Transverse colon (tissue), 4 donors: ENCODE measurements around the gene MYL4. TPM values are rescaled to one million over a fixed set of nuclear protein-coding genes. Genes with fewer than 3 reads are reported as not detected.

ENCODE experiments used
- DNase-seq: peaks from one replicate; pipeline ENCODE4 v3.0.0-alpha.2; 2019
- H3K27ac ChIP-seq, 4 donors: fragments of 200-600 bp; sonication (generic); 2 replicates each; pipeline ENCODE4 v1.5.1; 2016 to 2018; ENCODE audit warnings: inconsistent platforms in 4 of 4
- H3K27me3 ChIP-seq: fragments of 200-600 bp; sonication (generic); 2 replicates; pipeline ENCODE4 v1.5.1; 2017; ENCODE audit warnings: inconsistent platforms
- H3K36me3 ChIP-seq, 4 donors: fragments of 200-600 bp; sonication (generic); 2 replicates each; pipeline ENCODE4 v1.5.1; 2017 to 2019; ENCODE audit warnings: inconsistent platforms in 4 of 4
- H3K4me1 ChIP-seq, 4 donors: fragments of 200-600 bp; sonication (generic); 2 replicates each; pipeline ENCODE4 v1.5.1; 2017 to 2020; ENCODE audit warnings: inconsistent platforms in 4 of 4
- H3K4me3 ChIP-seq, 4 donors: fragments of 200-600 bp; sonication (generic); 1 replicate in 1 of 4; 2 replicates in 3 of 4; pipeline versions ENCODE4 v1.5.1 to v1.6.1; 2017 to 2019; ENCODE audit warnings: inconsistent platforms in 4 of 4
- H3K9me3 ChIP-seq, 2 donors: fragments of 200-600 bp; sonication (generic); 2 replicates each; pipeline ENCODE4 v1.5.1; 2017 to 2019; ENCODE audit warnings: inconsistent platforms in 2 of 2
- EP300 ChIP-seq: sonication (generic); formaldehyde crosslinking; IDR thresholded peaks from one replicate; pipeline ENCODE4 v1.6.1; 2017; ENCODE audit warnings: antibody characterized with exemption, low read depth
- POLR2A ChIP-seq: fragments of 450-650 bp; IDR thresholded peaks from one replicate; pipeline ENCODE4 v1.6.1; 2016; ENCODE audit warnings: antibody characterized with exemption, mild to moderate bottlenecking, moderate library complexity
- POLR2AphosphoS5 ChIP-seq, 3 donors: sonication (generic); formaldehyde crosslinking; IDR thresholded peaks; one replicate each; pipeline ENCODE4 v1.6.1; 2016; ENCODE audit warnings: antibody characterized with exemption in 3 of 3
- WGBS, 2 donors: methylation state at CpG; one replicate each; pipeline ENCODE4 v1.1.5; 2018; ENCODE audit warnings: low coverage in 1 of 2; 5-methylcytosine and 5-hydroxymethylcytosine counted together
- in situ Hi-C, 4 donors: fragments of 200-750 bp; cut with MboI; loops; one replicate each; pipeline versions ENCODE4 v1.15.0 to v1.15.1; 2017; ENCODE audit warnings: low sequenced_read_pairs in 3 of 4, low pct_ligation_motif_present in 1 of 4, low pct_unique_long_range_greater_than_20kb in 1 of 4
- intact Hi-C: fragments of 100-400 bp; cut with DNase I; formaldehyde crosslinking; loops from one replicate; pipeline ENCODE4 v1.15.1; 2023; ENCODE audit warnings: low total_unique reads
- total RNA-seq, 4 donors: library from RNA; depleted of rRNA; stranded (reverse); fragments of >200 nt; gene quantifications; one replicate each; pipeline ENCODE4 v1.1.0, GENCODE V29; 2016
- TF ChIP-seq, protein P1 (sequence below), 5 experiments: fragments of 200-600 bp in 3 of 5; fragments of 450-650 bp in 2 of 5; sonication (generic) in 3 of 5; IDR thresholded peaks; 1 replicate in 2 of 5; 2 replicates in 3 of 5; pipeline ENCODE4 v1.5.1; 2016 to 2017; ENCODE audit warnings: antibody characterized with exemption in 5 of 5, inconsistent platforms in 3 of 5, mild to moderate bottlenecking in 2 of 5, moderate library complexity in 1 of 5

The MYL4 gene
- total RNA-seq, 4 donors from 2014 or later = not detected

DNA sequence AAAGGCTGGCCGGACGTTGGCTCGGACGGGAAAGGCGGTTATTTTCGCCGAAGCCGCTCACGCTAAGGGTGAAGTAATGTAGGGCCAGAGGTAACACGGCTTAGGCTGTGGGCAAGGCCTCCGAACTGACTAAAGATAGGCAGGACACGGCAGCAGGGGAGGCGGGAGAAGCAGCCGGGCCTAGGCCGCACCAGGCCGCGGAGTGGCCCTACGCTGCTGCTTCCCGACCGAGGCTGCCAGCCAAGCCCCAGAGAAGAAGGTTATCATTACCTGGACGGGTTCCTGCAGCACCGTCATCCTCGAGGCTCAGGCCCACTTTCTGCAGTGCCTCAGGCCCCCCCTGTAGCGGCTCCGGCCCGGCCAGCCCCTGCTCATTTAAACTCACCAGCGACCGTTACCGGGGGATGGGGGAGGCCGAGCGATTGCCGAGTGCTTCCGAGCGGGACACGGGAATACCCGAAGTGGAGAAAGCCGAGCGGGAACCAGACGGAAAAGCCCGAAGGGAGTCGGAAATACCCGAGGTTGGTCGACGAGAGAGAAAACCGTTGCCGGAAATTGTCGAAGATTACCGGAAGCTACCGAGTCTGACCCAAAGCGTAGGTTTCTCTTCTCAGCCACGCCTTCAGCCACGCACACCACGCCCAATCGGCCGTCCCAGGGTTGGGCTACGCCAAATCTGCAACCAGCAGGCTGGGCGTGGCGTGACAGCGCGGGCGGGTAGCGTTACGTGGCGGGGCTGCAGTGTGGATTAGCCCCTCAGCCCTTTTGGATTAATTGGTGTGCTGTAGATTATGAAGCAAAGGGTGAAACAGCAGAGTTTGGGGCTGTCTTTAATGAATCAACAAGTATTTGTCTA lies 20.0 kb upstream of the MYL4 start, which contains the start of gene CDC27:
CDC27 (minus strand) TSS at position 420 of the 856 bp plus-strand sequence; CDS start at position 297, 123 bp downstream.
- Histone ChIP-seq H3K27me3 (no peaks in the 10 kb centered on the region), H3K27ac (peak within 1 kb of the TSS; percentile 90 to 98 (median 95)), H3K4me1 (peaks cover 8 to 38% (median 33%) of the 10 kb centered on the region in 4 donors), H3K36me3 (no peaks in the 10 kb centered on the region), H3K4me3 (peak within 1 kb of the TSS; percentile 65 to 85 (median 66)), H3K9me3 (no peaks in the 10 kb centered on the region)
- DNase-seq = peak; percentile 100
- in situ Hi-C loops = no loop called here
- TF ChIP-seq POLR2AphosphoS5 (IDR thresholded peaks at IDR 0.05) = peak; percentile 38 to 68 (median 47)
- peak; percentile 64 for TF ChIP-seq POLR2A
- TF ChIP-seq EP300 = no peak
- TF ChIP-seq, protein P1, sequence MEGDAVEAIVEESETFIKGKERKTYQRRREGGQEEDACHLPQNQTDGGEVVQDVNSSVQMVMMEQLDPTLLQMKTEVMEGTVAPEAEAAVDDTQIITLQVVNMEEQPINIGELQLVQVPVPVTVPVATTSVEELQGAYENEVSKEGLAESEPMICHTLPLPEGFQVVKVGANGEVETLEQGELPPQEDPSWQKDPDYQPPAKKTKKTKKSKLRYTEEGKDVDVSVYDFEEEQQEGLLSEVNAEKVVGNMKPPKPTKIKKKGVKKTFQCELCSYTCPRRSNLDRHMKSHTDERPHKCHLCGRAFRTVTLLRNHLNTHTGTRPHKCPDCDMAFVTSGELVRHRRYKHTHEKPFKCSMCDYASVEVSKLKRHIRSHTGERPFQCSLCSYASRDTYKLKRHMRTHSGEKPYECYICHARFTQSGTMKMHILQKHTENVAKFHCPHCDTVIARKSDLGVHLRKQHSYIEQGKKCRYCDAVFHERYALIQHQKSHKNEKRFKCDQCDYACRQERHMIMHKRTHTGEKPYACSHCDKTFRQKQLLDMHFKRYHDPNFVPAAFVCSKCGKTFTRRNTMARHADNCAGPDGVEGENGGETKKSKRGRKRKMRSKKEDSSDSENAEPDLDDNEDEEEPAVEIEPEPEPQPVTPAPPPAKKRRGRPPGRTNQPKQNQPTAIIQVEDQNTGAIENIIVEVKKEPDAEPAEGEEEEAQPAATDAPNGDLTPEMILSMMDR (IDR thresholded peaks at IDR 0.05) = peak in 1 of 5 experiments; percentile 7
- 0% methylated on average over 5 to 64 of the region's 64 CpGs for WGBS, 2 donors
- intact Hi-C loops = no loop called here

DNA sequence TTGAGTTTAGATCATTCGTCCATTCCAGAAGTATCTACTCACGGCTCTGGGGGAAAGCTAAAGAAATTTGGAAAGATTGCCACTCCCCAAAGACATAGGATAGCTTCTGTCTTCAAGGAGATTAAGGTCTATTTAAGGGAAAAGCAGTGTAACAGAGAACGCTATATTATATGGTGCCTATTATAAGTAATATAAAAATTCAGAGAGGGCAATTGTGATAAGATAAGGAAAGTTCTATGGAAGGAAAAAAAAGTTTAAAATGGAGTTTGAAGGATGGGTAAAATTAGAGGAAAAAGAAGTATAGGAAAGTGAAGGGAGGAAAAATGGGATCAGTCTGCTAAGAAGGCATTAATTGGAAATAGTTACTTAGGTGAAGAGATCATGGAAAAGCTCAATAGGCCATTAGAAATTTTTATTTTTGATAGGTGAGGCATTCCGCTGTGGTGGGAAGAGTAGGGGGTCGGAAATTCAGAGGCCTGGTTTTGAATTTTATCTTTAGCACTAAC lies 19.4 kb upstream of the MYL4 start:
- peaks cover 8 to 32% (median 28%) of the 10 kb centered on the region in 4 donors for H3K4me1 ChIP-seq
- DNase-seq = no peak
- H3K9me3 ChIP-seq = no peaks in the 10 kb centered on the region
- WGBS, 2 donors = 39 to 50% methylated on average over 3 to 5 of the region's 5 CpGs
- peak overlapping the region; percentile 90 to 98 (median 95) for H3K27ac ChIP-seq
- TF ChIP-seq, protein P1 (IDR thresholded peaks at IDR 0.05) = no peak
- TF ChIP-seq POLR2A (no peak), POLR2AphosphoS5 (IDR thresholded peaks at IDR 0.05) (no peak), EP300 (no peak)
- H3K27me3 ChIP-seq = no peaks in the 10 kb centered on the region
- intact Hi-C loops (no loop called here), in situ Hi-C loops (no loop called here)
- H3K36me3 ChIP-seq = no peaks in the 10 kb centered on the region
- H3K4me3 ChIP-seq = peak overlapping the region; percentile 25 to 68 (median 65)

DNA sequence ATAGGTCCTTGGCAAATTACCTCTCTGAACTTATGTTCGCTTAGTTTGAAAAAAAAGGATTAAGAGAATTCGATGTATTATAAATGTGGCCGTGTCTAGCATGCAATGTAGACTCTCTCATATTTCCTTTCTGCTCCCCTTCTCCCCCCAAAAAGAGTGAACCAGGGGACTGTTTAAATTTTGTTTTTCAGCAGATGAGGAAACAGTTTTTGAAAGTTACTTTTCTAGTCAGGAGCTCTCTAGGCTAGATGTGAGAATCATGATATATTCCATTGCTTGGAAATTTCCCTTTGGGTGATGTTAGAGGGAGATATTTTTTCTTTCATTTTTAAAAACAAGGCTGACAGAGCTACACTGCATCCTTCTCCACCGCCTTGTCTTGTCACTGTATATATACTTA lies 18.9 kb upstream of the MYL4 start:
- in situ Hi-C loops (no loop called here), intact Hi-C loops (no loop called here)
- WGBS, 2 donors = 91 to 94% methylated on average over 4 of the region's 4 CpGs
- TF ChIP-seq, protein P1 (IDR thresholded peaks at IDR 0.05) = no peak
- no peak for TF ChIP-seq EP300
- TF ChIP-seq POLR2A = no peak
- no peak for TF ChIP-seq POLR2AphosphoS5 (IDR thresholded peaks at IDR 0.05)
- no peaks in the 10 kb centered on the region for H3K9me3 ChIP-seq
- no peaks in the 10 kb centered on the region for H3K36me3 ChIP-seq
- H3K27ac ChIP-seq = no peak overlapping the region
- no peak for DNase-seq
- peaks cover 8 to 32% (median 27%) of the 10 kb centered on the region in 4 donors for H3K4me1 ChIP-seq
- no peaks in the 10 kb centered on the region for H3K27me3 ChIP-seq
- no peak overlapping the region for H3K4me3 ChIP-seq

DNA sequence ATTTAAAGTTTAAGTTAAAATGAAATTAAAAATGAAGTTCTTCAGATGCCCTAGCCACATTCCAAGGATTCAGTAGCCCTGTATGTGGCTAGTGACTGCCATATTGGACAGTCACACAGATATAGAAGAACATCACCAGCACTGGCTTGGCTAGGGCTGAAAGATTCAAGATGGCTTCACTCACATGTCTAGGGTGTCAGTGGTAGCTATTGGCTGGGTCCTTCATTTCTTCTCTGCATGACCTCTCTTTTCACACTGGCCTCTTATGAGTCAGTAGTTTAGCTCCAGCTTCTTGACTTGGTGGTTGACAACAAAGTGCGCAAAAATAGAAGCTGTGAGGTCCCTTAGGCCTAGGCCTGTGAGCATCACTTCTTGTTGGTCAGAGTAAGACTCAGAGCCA lies 18.4 kb upstream of the MYL4 start:
- 100% methylated on average over 1 of the region's 1 CpG for WGBS, 2 donors
- in situ Hi-C loops (no loop called here), intact Hi-C loops (no loop called here)
- Histone ChIP-seq H3K27ac (no peak overlapping the region), H3K9me3 (no peaks in the 10 kb centered on the region), H3K36me3 (no peaks in the 10 kb centered on the region), H3K4me1 (peaks cover 8 to 31% (median 24%) of the 10 kb centered on the region in 4 donors), H3K4me3 (no peak overlapping the region), H3K27me3 (no peaks in the 10 kb centered on the region)
- DNase-seq = no peak
- TF ChIP-seq EP300 = no peak
- TF ChIP-seq, protein P1 (IDR thresholded peaks at IDR 0.05) = no peak
- TF ChIP-seq POLR2AphosphoS5 (IDR thresholded peaks at IDR 0.05) = no peak
- TF ChIP-seq POLR2A = no peak
